ENCODE data around the gene COMTD1. TPM values are rescaled to one million over a fixed set of nuclear protein-coding genes. Genes with fewer than 3 reads are reported as not detected.

COMTD1 gene
- total and polyA plus RNA-seq, 2 of the 4 experiments (the other 2 are of a cell fraction), result 1.6 to 6.4 TPM

GRCh38 chr10:75212343-75212742, 23.4 kb downstream of the COMTD1 start:
- H3K27ac ChIP-seq (ENCODE audit: insufficient read depth, low read length), result peak overlapping the region; percentile 22; the same call in 1 of the 2 replicates
- peaks cover 30% of the 10 kb centered on the region for H3K36me3 ChIP-seq (ENCODE audit: control insufficient read depth, insufficient read depth, low read length)
- no peak overlapping the region for H4K8ac ChIP-seq (ENCODE audit: low read depth in 2 of 2, low read length in 2 of 2)
- whole genome bisulfite sequencing, 2 experiments (ENCODE audit: extremely low coverage in 2 of 2, insufficient read length in 1 of 2), result no CpG with 5 or more reads among the region's 6 CpGs
- no TSS peak for BruUV-seq (replicated peaks)
- ChIA-PET CTCF (interaction anchor here (0.7 to 1.3 kb wide), 2 partner anchors 23 to 90 kb away, joined by 3 to 6 read pairs; partner anchors contain the start of gene COMTD1), POLR2A (ENCODE audit: unreplicated experiment) (interaction anchor here (0.6 to 1.5 kb wide), 2 partner anchors 13 to 363 kb away, joined by 3 to 7 read pairs; no protein-coding TSS in a partner anchor)
- H2AFZ ChIP-seq (replicated peaks; ENCODE audit: low read length, poor library complexity), result no peak overlapping the region
- intact Hi-C loops (cut with micrococcal nuclease), result loop anchor here (5.0 kb wide), 1 partner anchor 100 kb away; the partner anchor contains the start of gene SAMD8
- no peak overlapping the region for H4K91ac ChIP-seq (ENCODE audit: insufficient read depth, low read depth, low read length)
- H3K23ac ChIP-seq (ENCODE audit: low read depth, low read length), result peak overlapping the region; percentile 65
- H4K5ac ChIP-seq (ENCODE audit: low read depth, low read length), result no peak overlapping the region
- H3K9ac ChIP-seq (ENCODE audit: low read depth, low read length), result peak overlapping the region; percentile 14; the same call in 1 of the 2 replicates
- H2BK20ac ChIP-seq (ENCODE audit: low read depth, low read length), result no peak overlapping the region
- peaks cover 12% of the 10 kb centered on the region for H3K9me1 ChIP-seq (ENCODE audit: insufficient read depth, low read length)
- no peak overlapping the region; the same call in 1 of the 2 replicates for H3K14ac ChIP-seq (replicated peaks; ENCODE audit: low read depth, low read length)
- no peak for DNase-seq
- no peak for TF ChIP-seq FOS (IDR thresholded peaks at IDR 0.05; ENCODE audit: low read depth, low read length)
- no peak for TF ChIP-seq MAZ (IDR thresholded peaks at IDR 0.05; ENCODE audit: borderline replicate concordance, low read depth, low read length)
- TF ChIP-seq POLR2A (IDR thresholded peaks at IDR 0.05; ENCODE audit: low read depth, low read length), result no peak
- TF ChIP-seq MXI1 (IDR thresholded peaks at IDR 0.05; ENCODE audit: borderline replicate concordance, low read depth, low read length), result no peak
- TF ChIP-seq ELK1 (IDR thresholded peaks at IDR 0.05; ENCODE audit: borderline replicate concordance, low read depth, low read length), result no peak
- TF ChIP-seq RFX5 (IDR thresholded peaks at IDR 0.05; ENCODE audit: low read depth, low read length), result no peak
- no peak for TF ChIP-seq CEBPB (IDR thresholded peaks at IDR 0.05; ENCODE audit: low read depth, low read length)
- TF ChIP-seq MAFK (IDR thresholded peaks at IDR 0.05; ENCODE audit: low read depth, low read length), result no peak
- no peak for TF ChIP-seq RAD21 (IDR thresholded peaks at IDR 0.05; ENCODE audit: low read length)
- TF ChIP-seq CTCF (conservative IDR thresholded peaks at IDR 0.05; ENCODE audit: low read depth, low read length), result no peak
- TF ChIP-seq BHLHE40 (IDR thresholded peaks at IDR 0.05; ENCODE audit: low read depth, low read length), result no peak
- no peak for TF ChIP-seq NFE2L2 (IDR thresholded peaks at IDR 0.05; ENCODE audit: low read depth, low read length)
- TF ChIP-seq CHD1 (IDR thresholded peaks at IDR 0.05; ENCODE audit: low read depth, low read length), result no peak
- TF ChIP-seq SMC3 (IDR thresholded peaks at IDR 0.05; ENCODE audit: low read depth, low read length), result no peak
- no peak for TF ChIP-seq USF2 (IDR thresholded peaks at IDR 0.05; ENCODE audit: low read depth, low read length)
- no peak for TF ChIP-seq RCOR1 (IDR thresholded peaks at IDR 0.05; ENCODE audit: insufficient replicate concordance, low read length)
- in situ Hi-C loops (cut with MboI; ENCODE audit: low sequenced_read_pairs), result no loop called here
- no peak overlapping the region for H2AK5ac ChIP-seq (ENCODE audit: low read depth, low read length)
- ATAC-seq (ENCODE audit: low read depth), result no peak
- H3K56ac ChIP-seq (ENCODE audit: extremely low read depth, insufficient read depth, low read length), result no peak overlapping the region
- H3K79me1 ChIP-seq (ENCODE audit: low read depth in 1 of 2, low read length in 2 of 2), result peaks cover 7 to 36% of the 10 kb centered on the region in 2 experiments
- no peak overlapping the region for H3K18ac ChIP-seq (ENCODE audit: low read depth, low read length)
- H2BK5ac ChIP-seq (ENCODE audit: low read depth, low read length, poor library complexity, severe bottlenecking), result peak overlapping the region; percentile 41
- no peak overlapping the region for H2AK9ac ChIP-seq (replicated peaks; ENCODE audit: low read depth, low read length, poor library complexity)
- H4K20me1 ChIP-seq (ENCODE audit: insufficient read depth, low read length), result peaks cover 34% of the 10 kb centered on the region
- no peak overlapping the region for H2BK15ac ChIP-seq (ENCODE audit: low read depth, low read length)
- H3K4ac ChIP-seq (ENCODE audit: low read depth, low read length), result no peak overlapping the region; the same call in 1 of the 2 replicates
- no peaks in the 10 kb centered on the region for H3K27me3 ChIP-seq (ENCODE audit: control insufficient read depth, insufficient read depth, low read length)
- H3K9me3 ChIP-seq (ENCODE audit: control insufficient read depth, insufficient read depth, low read length), result no peaks in the 10 kb centered on the region
- peak overlapping the region; percentile 96; the same call in 1 of the 2 replicates for H3K4me2 ChIP-seq (ENCODE audit: low read depth, low read length)
- H3K4me3 ChIP-seq (ENCODE audit: insufficient read depth, low read depth, low read length), result no peak overlapping the region
- H2BK120ac ChIP-seq (ENCODE audit: low read depth, low read length), result no peak overlapping the region
- dilution Hi-C loops (cut with HindIII; ENCODE audit: low sequenced_read_pairs, unreplicated experiment), result no loop called here
- peaks cover 15% of the 10 kb centered on the region for H3K4me1 ChIP-seq (ENCODE audit: control insufficient read depth, insufficient read depth, low read length)

Data from IMR-90 (cell line).